ENCODE measurements around the gene BMERB1.
"Not testable (repeated sequence)": the region's sequence is repeated elsewhere in the genome, so short reads cannot be mapped to it uniquely, and the experiment has no call there.

GRCh38 chr16:15430884-15431283 is 3.5 kb upstream of the BMERB1 start:
- not testable (repeated sequence) for TF ChIP-seq CTCF (conservative IDR thresholded peaks at IDR 0.05; ENCODE audit: low read depth in 2 of 2); POLR2AphosphoS5 (IDR thresholded peaks at IDR 0.05; ENCODE audit: low read depth); ZNF331 (CRISPR knock-in tag; IDR thresholded peaks at IDR 0.05; ENCODE audit: low read depth); EZH2 (IDR thresholded peaks at IDR 0.05; ENCODE audit: low read depth, unreplicated experiment); REST (IDR thresholded peaks at IDR 0.05; ENCODE audit: unreplicated experiment); CREB1 (CRISPR knock-in tag; IDR thresholded peaks at IDR 0.05; ENCODE audit: low read depth); EZH2phosphoT487 (IDR thresholded peaks at IDR 0.05; ENCODE audit: unreplicated experiment); JUNB (IDR thresholded peaks at IDR 0.05; ENCODE audit: unreplicated experiment); NANOG (IDR thresholded peaks at IDR 0.05; ENCODE audit: borderline replicate concordance); ZNF114 (CRISPR knock-in tag; IDR thresholded peaks at IDR 0.05)
